ENCODE measurements around the gene RAX2.

The RAX2 gene

DNA sequence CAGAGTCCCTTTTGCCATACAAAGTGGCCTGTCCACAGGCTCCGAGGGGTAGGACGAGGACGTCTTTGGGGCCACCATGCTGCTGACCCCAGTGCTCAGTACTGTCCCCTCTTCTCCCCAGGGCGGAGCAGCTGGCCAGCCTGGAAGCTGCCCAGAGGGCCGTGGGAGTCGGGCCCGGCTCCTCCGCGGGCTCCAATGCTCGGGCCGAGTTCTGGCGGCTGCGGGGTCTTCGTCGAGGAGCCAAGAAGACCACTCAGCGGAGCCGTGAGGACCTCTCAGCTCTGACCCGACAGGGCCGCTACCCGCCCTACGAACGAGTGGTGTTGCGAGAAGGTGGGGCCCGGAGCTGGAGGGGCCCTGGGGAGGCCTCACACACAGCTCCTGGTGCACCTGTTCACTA lies 31.6 kb downstream of the RAX2 start:
- H3K36me3 ChIP-seq (ENCODE audit: control insufficient read depth, insufficient read depth, low read length), result no peaks in the 10 kb centered on the region
- no peak overlapping the region for H3K4me3 ChIP-seq (ENCODE audit: low read length)
- no peaks in the 10 kb centered on the region for H3K27me3 ChIP-seq (ENCODE audit: control insufficient read depth, insufficient read depth, low read length)
- no peak overlapping the region for H3K27ac ChIP-seq (ENCODE audit: low read depth, low read length)
- no peaks in the 10 kb centered on the region for H3K4me1 ChIP-seq (ENCODE audit: control insufficient read depth, insufficient read depth, low read length)
- H3K9ac ChIP-seq (ENCODE audit: low read length), result no peak overlapping the region

DNA sequence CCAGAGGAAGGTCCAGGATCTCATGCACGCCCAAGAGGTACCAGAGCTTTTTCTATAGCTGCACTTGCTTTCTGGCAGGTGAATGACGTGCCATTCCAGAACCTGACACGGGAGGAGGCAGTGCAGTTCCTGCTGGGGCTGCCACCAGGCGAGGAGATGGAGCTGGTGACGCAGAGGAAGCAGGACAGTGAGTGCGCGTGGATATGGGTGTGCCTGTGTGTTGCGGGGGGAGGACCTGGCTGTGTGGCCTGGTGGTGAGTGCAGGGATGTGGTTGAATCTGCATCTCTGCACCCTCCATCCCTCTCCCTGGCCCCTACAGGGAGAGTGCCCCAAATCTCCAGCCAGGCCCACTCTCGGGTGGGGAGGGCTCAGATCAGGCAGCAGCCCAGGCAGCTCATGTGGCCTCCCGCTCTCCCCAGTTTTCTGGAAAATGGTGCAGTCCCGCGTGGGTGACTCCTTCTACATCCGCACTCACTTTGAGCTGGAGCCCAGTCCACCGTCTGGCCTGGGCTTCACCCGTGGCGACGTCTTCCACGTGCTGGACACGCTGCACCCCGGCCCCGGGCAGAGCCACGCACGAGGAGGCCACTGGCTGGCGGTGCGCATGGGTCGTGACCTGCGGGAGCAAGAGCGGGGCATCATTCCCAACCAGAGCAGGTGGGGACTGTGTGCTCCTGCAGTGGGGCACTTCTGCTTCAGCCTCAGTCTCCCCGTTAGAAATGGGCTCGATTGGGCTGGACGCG lies 33.4 kb downstream of the RAX2 start:
- no peaks in the 10 kb centered on the region for H3K36me3 ChIP-seq (ENCODE audit: control insufficient read depth, insufficient read depth, low read length)
- no peaks in the 10 kb centered on the region for H3K4me1 ChIP-seq (ENCODE audit: control insufficient read depth, insufficient read depth, low read length)
- H3K27ac ChIP-seq (ENCODE audit: low read depth, low read length), result no peak overlapping the region
- no peaks in the 10 kb centered on the region for H3K27me3 ChIP-seq (ENCODE audit: control insufficient read depth, insufficient read depth, low read length)
- H3K4me3 ChIP-seq (ENCODE audit: low read length), result no peak overlapping the region
- no peak overlapping the region for H3K9ac ChIP-seq (ENCODE audit: low read length)

DNA sequence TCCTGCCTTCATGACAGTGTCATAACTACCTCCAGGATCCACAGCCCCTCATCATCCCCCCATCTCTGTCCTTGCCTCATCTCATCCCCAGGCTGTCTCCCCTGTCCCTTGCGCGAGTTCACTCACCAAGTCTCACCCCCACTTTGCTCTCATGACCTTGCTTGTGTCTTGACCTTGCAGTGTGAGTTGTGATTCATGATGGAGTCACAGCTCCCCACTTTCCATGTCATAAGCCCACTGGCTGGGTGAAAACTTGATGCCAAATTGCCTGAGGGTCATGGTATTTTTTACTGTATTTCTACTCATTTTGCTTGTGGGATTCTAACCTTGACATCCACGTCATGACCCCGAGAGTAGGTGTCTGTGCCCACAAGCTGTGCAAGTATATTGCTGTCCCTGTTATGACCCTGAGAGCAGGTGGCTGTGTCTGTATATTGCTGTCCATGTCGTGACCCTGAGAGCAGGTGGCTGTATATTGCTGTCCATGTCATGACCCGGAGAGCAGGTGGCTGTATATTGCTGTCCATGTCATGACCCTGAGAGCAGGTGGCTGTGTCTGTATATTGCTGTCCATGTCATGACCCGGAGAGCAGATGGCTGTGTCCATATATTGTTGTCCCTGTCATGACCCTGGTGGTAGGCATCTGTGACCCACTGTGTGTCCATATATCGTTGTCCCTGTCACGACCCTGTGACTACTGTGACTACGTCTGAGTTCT lies 34.4 kb downstream of the RAX2 start:
- no peak overlapping the region for H3K9ac ChIP-seq (ENCODE audit: low read length)
- no peak overlapping the region for H3K27ac ChIP-seq (ENCODE audit: low read depth, low read length)
- no peaks in the 10 kb centered on the region for H3K27me3 ChIP-seq (ENCODE audit: control insufficient read depth, insufficient read depth, low read length)
- H3K36me3 ChIP-seq (ENCODE audit: control insufficient read depth, insufficient read depth, low read length), result no peaks in the 10 kb centered on the region
- H3K4me3 ChIP-seq (ENCODE audit: low read length), result no peak overlapping the region
- no peaks in the 10 kb centered on the region for H3K4me1 ChIP-seq (ENCODE audit: control insufficient read depth, insufficient read depth, low read length)

DNA sequence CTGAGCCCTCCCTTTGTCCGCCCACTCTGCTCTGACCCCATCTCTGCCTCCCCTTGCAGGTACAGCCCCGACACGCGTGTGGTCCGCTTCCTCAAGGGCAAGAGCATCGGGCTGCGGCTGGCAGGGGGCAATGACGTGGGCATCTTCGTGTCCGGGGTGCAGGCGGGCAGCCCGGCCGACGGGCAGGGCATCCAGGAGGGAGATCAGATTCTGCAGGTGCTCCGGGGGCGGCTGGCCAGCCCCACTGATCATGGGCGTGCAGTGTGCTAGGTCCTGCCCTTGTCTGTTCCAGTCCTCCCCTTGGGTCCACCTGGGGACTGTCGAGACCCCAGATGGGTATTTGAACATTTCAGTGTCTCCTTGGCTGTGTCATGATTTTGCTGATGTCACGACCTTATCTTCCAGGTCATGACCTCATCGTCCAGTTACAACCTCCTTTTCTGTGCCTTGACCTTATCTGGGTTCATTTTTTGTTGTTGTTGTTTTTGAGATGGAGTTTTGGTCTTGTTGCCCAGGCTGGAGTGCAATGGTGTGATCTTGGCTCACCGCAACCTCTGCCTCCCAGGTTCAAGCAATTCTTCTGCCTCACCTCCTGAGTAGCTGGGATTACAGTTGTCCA lies 35.8 kb downstream of the RAX2 start:
- Histone ChIP-seq H3K4me3 (ENCODE audit: low read length) (no peak overlapping the region), H3K27me3 (ENCODE audit: control insufficient read depth, insufficient read depth, low read length) (no peaks in the 10 kb centered on the region), H3K4me1 (ENCODE audit: control insufficient read depth, insufficient read depth, low read length) (no peaks in the 10 kb centered on the region), H3K36me3 (ENCODE audit: control insufficient read depth, insufficient read depth, low read length) (no peaks in the 10 kb centered on the region), H3K27ac (ENCODE audit: low read depth, low read length) (no peak overlapping the region), H3K9ac (ENCODE audit: low read length) (no peak overlapping the region)

DNA sequence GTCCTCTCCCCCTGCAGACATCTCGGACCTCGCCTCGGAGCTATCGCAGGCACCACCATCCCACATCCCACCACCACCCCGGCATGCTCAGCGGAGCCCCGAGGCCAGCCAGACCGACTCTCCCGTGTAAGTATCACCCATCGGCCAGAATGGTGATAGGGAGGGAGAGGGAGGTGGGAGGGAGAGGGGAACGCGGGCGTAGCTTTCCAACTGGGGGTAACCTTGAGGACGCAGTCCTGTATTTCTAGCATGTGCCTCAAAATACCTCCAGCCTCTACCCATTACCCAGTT lies 37.8 kb downstream of the RAX2 start:
- H3K4me3 ChIP-seq (ENCODE audit: low read length), result no peak overlapping the region
- H3K27ac ChIP-seq (ENCODE audit: low read depth, low read length), result no peak overlapping the region
- H3K36me3 ChIP-seq (ENCODE audit: control insufficient read depth, insufficient read depth, low read length), result no peaks in the 10 kb centered on the region
- H3K4me1 ChIP-seq (ENCODE audit: control insufficient read depth, insufficient read depth, low read length), result no peaks in the 10 kb centered on the region
- no peak overlapping the region for H3K9ac ChIP-seq (ENCODE audit: low read length)
- H3K27me3 ChIP-seq (ENCODE audit: control insufficient read depth, insufficient read depth, low read length), result no peaks in the 10 kb centered on the region

DNA sequence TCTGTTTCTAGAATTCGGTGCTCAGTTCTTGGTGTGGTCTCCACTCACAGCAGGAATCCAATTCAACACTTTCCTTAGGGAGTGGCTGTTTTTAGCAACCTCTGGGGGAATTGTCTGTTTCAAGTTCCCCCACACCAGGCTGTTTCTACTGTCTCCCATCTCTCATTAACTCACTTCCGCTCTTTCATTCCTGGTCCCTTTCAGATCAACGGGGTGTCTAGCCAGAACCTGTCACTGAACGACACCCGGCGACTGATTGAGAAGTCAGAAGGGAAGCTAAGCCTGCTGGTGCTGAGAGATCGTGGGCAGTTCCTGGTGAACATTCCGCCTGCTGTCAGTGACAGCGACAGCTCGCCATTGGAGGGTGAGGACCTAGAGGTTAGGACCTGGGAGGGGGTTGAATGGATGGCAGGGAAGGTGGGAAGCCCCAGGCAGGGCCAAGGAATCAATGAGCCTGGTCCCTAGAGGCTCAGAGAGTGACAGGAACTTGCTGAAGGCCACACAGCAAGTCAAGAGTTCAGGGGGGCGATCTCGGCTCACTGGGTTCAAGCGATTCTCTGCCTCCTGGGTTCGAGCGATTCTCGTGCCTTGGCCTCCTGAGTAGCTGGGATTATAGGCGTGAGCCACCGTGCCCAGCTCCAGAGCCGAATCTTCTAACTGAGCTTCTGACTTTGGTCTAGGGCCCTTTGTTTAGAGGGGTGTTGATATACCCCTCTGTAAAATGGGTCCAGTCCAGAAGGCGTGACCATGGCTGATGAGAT lies 38.3 kb downstream of the RAX2 start:
- no peak overlapping the region for H3K27ac ChIP-seq (ENCODE audit: low read depth, low read length)
- H3K4me3 ChIP-seq (ENCODE audit: low read length), result no peak overlapping the region
- no peak overlapping the region for H3K9ac ChIP-seq (ENCODE audit: low read length)
- no peaks in the 10 kb centered on the region for H3K36me3 ChIP-seq (ENCODE audit: control insufficient read depth, insufficient read depth, low read length)
- no peaks in the 10 kb centered on the region for H3K4me1 ChIP-seq (ENCODE audit: control insufficient read depth, insufficient read depth, low read length)
- H3K27me3 ChIP-seq (ENCODE audit: control insufficient read depth, insufficient read depth, low read length), result no peaks in the 10 kb centered on the region

DNA sequence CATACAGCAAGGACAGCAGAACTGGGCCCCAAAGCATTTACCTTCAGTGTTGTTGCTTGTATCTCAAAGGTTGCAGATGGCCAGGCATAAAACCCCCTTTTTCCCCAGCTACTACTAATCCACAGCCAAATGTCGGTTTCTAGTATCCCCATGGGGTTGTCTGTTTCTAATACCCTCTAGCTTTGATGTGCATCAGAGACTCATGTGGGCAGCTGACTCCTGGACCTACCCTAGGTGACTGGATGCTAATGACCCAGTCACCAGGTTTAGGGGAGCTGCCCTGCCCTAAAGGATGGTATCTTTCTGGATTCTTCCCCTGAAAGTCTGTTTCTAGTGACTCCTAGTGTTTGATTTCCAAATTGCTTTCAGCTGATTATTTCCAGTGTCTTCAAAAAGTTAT lies 39.9 kb downstream of the RAX2 start:
- Histone ChIP-seq H3K9ac (ENCODE audit: low read length) (no peak overlapping the region), H3K4me1 (ENCODE audit: control insufficient read depth, insufficient read depth, low read length) (no peaks in the 10 kb centered on the region), H3K36me3 (ENCODE audit: control insufficient read depth, insufficient read depth, low read length) (no peaks in the 10 kb centered on the region), H3K27me3 (ENCODE audit: control insufficient read depth, insufficient read depth, low read length) (no peaks in the 10 kb centered on the region), H3K27ac (ENCODE audit: low read depth, low read length) (no peak overlapping the region), H3K4me3 (ENCODE audit: low read length) (no peak overlapping the region)

DNA sequence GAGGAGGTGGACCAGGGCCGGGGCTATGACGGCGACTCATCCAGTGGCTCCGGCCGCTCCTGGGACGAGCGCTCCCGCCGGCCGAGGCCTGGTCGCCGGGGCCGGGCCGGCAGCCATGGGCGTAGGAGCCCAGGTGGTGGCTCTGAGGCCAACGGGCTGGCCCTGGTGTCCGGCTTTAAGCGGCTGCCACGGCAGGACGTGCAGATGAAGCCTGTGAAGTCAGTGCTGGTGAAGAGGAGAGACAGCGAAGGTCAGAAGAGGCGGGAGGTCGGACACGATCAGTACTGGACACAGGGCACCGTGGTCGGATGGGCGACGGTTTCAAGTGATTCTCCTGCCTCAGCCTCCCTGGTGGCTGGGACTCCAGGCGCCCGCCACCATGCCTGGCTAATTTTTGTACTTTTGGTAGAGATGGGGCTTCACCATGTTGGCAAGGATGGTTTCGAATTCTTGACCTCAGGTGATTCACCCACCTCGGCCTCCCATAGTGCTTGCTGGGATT lies 41.5 kb downstream of the RAX2 start:
- Histone ChIP-seq H3K27ac (ENCODE audit: low read depth, low read length) (no peak overlapping the region), H3K27me3 (ENCODE audit: control insufficient read depth, insufficient read depth, low read length) (no peaks in the 10 kb centered on the region), H3K36me3 (ENCODE audit: control insufficient read depth, insufficient read depth, low read length) (no peaks in the 10 kb centered on the region), H3K4me3 (ENCODE audit: low read length) (no peak overlapping the region), H3K9ac (ENCODE audit: low read length) (no peak overlapping the region), H3K4me1 (ENCODE audit: control insufficient read depth, insufficient read depth, low read length) (no peaks in the 10 kb centered on the region)

DNA sequence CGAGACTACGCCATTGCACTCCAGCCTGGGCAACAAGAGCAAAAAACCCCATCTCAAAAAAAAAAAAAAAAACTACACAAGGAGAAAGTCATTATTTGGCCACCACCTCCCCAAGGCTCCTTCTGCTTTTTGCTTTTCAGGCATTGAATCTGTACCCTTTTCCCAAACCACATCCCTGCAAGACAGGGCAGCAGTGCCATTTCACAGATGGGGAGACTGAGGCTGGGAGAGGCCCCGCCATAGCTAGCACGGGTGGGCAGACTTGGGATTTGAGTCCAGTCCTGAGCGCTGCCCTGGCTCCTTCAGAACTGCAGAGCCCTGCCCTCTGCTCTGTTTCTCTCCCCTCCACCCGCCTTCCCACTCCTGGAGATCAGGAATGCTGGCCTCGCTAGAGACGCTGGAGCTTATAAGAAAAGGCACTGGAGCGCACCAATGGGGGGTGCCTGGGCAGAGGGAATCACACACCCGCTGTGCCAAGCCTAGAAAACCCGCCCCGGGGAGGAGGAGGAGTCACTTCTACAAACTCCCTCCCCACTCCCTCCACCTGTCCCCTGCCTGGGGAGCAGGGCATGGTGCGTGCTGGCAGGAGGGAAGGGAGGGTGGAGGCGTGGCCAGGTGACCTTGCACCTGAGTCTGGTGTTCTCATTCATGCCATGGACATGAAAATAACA lies 46.3 kb downstream of the RAX2 start:
- H3K27ac ChIP-seq (ENCODE audit: low read depth, low read length), result no peak overlapping the region
- peaks cover 14% of the 10 kb centered on the region for H3K27me3 ChIP-seq (ENCODE audit: control insufficient read depth, insufficient read depth, low read length)
- no peak overlapping the region for H3K4me3 ChIP-seq (ENCODE audit: low read length)

DNA sequence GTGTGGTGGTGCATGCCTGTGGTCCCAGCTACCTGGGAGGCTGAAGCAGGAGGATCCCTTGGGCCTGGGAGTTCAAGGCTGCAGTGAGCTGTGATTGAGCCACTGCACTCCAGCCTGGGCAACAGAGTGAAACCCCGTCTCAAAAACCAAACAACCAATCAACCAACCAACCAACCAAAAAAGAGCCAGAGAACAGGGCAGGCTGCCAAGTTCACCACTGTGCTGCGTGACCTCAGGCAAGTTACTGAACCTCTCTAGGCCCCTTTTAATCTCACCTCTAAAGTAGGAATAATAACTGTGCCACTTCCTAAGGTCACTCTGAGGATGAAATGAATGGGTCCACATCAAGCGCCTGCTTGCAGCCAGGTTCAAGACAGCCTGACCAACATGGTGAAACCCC lies 46.9 kb downstream of the RAX2 start:
- Histone ChIP-seq H3K36me3 (ENCODE audit: control insufficient read depth, insufficient read depth, low read length) (no peaks in the 10 kb centered on the region), H3K27ac (ENCODE audit: low read depth, low read length) (no peak overlapping the region), H3K4me3 (ENCODE audit: low read length) (no peak overlapping the region), H3K9ac (ENCODE audit: low read length) (no peak overlapping the region), H3K27me3 (ENCODE audit: control insufficient read depth, insufficient read depth, low read length) (peaks cover 19% of the 10 kb centered on the region), H3K4me1 (ENCODE audit: control insufficient read depth, insufficient read depth, low read length) (no peaks in the 10 kb centered on the region)

More for the DNA sequence above, 46.3 kb downstream of the RAX2 start:
- no peak overlapping the region for H3K9ac ChIP-seq (ENCODE audit: low read length)
- no peaks in the 10 kb centered on the region for H3K36me3 ChIP-seq (ENCODE audit: control insufficient read depth, insufficient read depth, low read length)
- H3K4me1 ChIP-seq (ENCODE audit: control insufficient read depth, insufficient read depth, low read length), result no peaks in the 10 kb centered on the region

DNA sequence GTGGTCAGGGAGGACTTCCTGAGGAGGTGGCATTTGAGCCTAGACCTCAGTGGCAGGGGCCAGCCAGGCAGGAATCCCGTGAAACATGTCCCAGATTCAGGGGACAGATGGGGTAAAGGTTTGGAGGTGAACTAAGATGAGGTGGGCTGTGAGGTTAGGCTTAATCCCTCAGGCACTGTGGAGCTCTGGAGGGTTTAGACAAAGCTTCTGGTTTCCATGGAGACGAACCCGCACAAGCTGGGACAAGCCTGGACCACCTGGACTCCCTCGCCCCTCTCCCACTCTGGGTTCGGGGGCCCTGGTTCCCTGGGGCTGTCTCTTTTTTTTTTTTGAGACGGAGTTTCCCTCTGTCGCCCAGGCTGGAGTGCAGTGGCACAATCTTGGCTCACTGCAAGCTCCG lies 48.1 kb downstream of the RAX2 start:
- peaks cover 19% of the 10 kb centered on the region for H3K27me3 ChIP-seq (ENCODE audit: control insufficient read depth, insufficient read depth, low read length)
- no peak overlapping the region for H3K27ac ChIP-seq (ENCODE audit: low read depth, low read length)

DNA sequence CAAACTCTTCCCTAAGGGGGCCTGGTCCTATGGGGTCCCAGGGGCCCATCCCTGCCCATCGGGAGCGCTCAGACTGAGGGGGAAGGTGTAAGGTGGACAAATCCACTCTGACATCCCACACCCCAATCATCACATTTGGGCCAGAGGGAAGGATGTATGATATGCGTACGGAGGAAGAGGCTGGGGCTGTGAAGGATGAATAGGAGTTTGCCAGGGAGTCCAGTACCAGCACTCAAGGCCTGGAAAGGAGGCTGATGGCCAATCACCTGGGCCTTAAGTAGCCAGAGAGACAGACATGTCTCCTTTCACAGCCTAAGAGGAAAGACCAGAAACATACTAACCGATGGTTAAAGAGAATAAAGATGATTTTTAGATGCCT lies 48.9 kb downstream of the RAX2 start:
- H3K9ac ChIP-seq (ENCODE audit: low read length), result no peak overlapping the region
- peaks cover 19% of the 10 kb centered on the region for H3K27me3 ChIP-seq (ENCODE audit: control insufficient read depth, insufficient read depth, low read length)

More for the DNA sequence above, 48.1 kb downstream of the RAX2 start:
- H3K4me3 ChIP-seq (ENCODE audit: low read length), result no peak overlapping the region
- no peaks in the 10 kb centered on the region for H3K36me3 ChIP-seq (ENCODE audit: control insufficient read depth, insufficient read depth, low read length)
- no peaks in the 10 kb centered on the region for H3K4me1 ChIP-seq (ENCODE audit: control insufficient read depth, insufficient read depth, low read length)
- H3K9ac ChIP-seq (ENCODE audit: low read length), result no peak overlapping the region

More for the DNA sequence above, 48.9 kb downstream of the RAX2 start:
- H3K4me3 ChIP-seq (ENCODE audit: low read length), result no peak overlapping the region
- H3K27ac ChIP-seq (ENCODE audit: low read depth, low read length), result no peak overlapping the region
- no peaks in the 10 kb centered on the region for H3K4me1 ChIP-seq (ENCODE audit: control insufficient read depth, insufficient read depth, low read length)
- no peaks in the 10 kb centered on the region for H3K36me3 ChIP-seq (ENCODE audit: control insufficient read depth, insufficient read depth, low read length)

Data from rectal smooth muscle tissue (tissue), 1 donor.